CD4-positive, CD25-positive, alpha-beta regulatory T cell (primary cell): ENCODE results near the gene ZNF593. TPM values are rescaled to one million over a fixed set of nuclear protein-coding genes. Genes with fewer than 3 reads are reported as not detected.

Source experiments
- ATAC-seq, 2 donors: fragments of 150-1000 bp; cut with Tn5 transposase; one replicate each; pipeline ENCODE4 v1.10.0; 2021; ENCODE audit warnings: low read depth in 2 of 2, moderate number of reproducible peaks in 2 of 2, moderate library complexity in 1 of 2
- DNase-seq, 3 donors: peaks; one replicate each; pipeline versions ENCODE4 v3.0.0 to v3.0.0-alpha.2; 2012 to 2022; ENCODE audit warnings: mixed read lengths in 1 of 3
- H3K27ac ChIP-seq: one replicate; pipeline ENCODE4 v1.7.0; 2013; ENCODE audit warnings: mild to moderate bottlenecking, low read length; ENCODE audit not compliant: insufficient read depth, poor library complexity, severe bottlenecking
- H3K27me3 ChIP-seq: one replicate; pipeline ENCODE4 v1.7.0; 2013; ENCODE audit warnings: low read length; ENCODE audit not compliant: control insufficient read depth, insufficient read depth
- H3K36me3 ChIP-seq: one replicate; pipeline ENCODE4 v1.7.0; 2013; ENCODE audit warnings: mild to moderate bottlenecking, low read length, moderate library complexity; ENCODE audit not compliant: control insufficient read depth, insufficient read depth
- H3K4me1 ChIP-seq: 2 replicates; pipeline ENCODE4 v1.7.0; 2013; ENCODE audit warnings: mild to moderate bottlenecking, low read length; ENCODE audit not compliant: insufficient read depth, control insufficient read depth, poor library complexity, severe bottlenecking
- H3K4me3 ChIP-seq: one replicate; pipeline ENCODE4 v1.7.0; 2013; ENCODE audit warnings: low read depth, mild to moderate bottlenecking, low read length, moderate library complexity
- H3K9me3 ChIP-seq, 2 experiments: 1 replicate in 1 of 2; 2 replicates in 1 of 2; pipeline ENCODE4 v1.7.0; 2013; ENCODE audit warnings: low read length in 2 of 2, mild to moderate bottlenecking in 1 of 2, moderate library complexity in 1 of 2; ENCODE audit not compliant: control insufficient read depth in 2 of 2
- H3K27ac Mint-ChIP-seq, 3 donors: one replicate each; pipeline ENCODE4 v1.8.0; 2020 to 2022; ENCODE audit warnings: mild to moderate bottlenecking in 3 of 3, mixed read lengths in 3 of 3, moderate library complexity in 2 of 3
- H3K27me3 Mint-ChIP-seq: one replicate; pipeline ENCODE4 v1.8.0; 2022; ENCODE audit warnings: mild to moderate bottlenecking, mixed read lengths
- H3K36me3 Mint-ChIP-seq: one replicate; pipeline ENCODE4 v1.8.0; 2020; ENCODE audit warnings: mixed read lengths
- H3K4me1 Mint-ChIP-seq, 4 donors: one replicate each; pipeline ENCODE4 v1.8.0; 2020 to 2022; ENCODE audit warnings: mixed read lengths in 4 of 4, mild to moderate bottlenecking in 1 of 4
- H3K4me3 Mint-ChIP-seq, 4 donors: one replicate each; pipeline ENCODE4 v1.8.0; 2020 to 2022; ENCODE audit warnings: mild to moderate bottlenecking in 4 of 4, mixed read lengths in 4 of 4, moderate library complexity in 3 of 4
- H3K9me3 Mint-ChIP-seq, 7 donors: one replicate each; pipeline ENCODE4 v1.8.0; 2020 to 2022; ENCODE audit warnings: mixed read lengths in 7 of 7, mild to moderate bottlenecking in 3 of 7, moderate library complexity in 2 of 7
- polyA plus RNA-seq, 4 donors: library from polyadenylated mRNA; unstranded; fragments of 300-500 nt; fragmentation: Illumina TruSeq; gene quantifications; one replicate each; pipeline ENCODE4 v1.2.3, GENCODE V29; 2021
- total RNA-seq: library from RNA; stranded (reverse); gene quantifications from one replicate; pipeline ENCODE4 v1.2.3, GENCODE V29; 2022

ZNF593 gene
- total and polyA plus RNA-seq, 5 donors from 2014 or later = 16.8 to 65.6 (median 46.1) TPM

GRCh38 chr1:26210147-26210870 is 40.6 kb downstream of the ZNF593 start:
- Mint-ChIP-seq H3K27ac (peak overlapping the region in 1 of 3 donors; percentile 20), H3K36me3 (no peaks in the 10 kb centered on the region), H3K4me1 (no peaks in the 10 kb centered on the region), H3K27me3 (peaks cover 5% of the 10 kb centered on the region), H3K4me3 (no peak overlapping the region), H3K9me3 (no peaks in the 10 kb centered on the region)
- Histone ChIP-seq H3K27me3 (no peaks in the 10 kb centered on the region), H3K9me3 (no peaks in the 10 kb centered on the region), H3K36me3 (no peaks in the 10 kb centered on the region), H3K27ac (no peak overlapping the region), H3K4me3 (no peak overlapping the region), H3K4me1 (no peaks in the 10 kb centered on the region)
- ATAC-seq (no peak), DNase-seq (no peak)

- Histone ChIP-seq H3K4me1 (no peaks in the 10 kb centered on the region), H3K27ac (no peak overlapping the region), H3K27me3 (no peaks in the 10 kb centered on the region), H3K36me3 (no peaks in the 10 kb centered on the region), H3K9me3 (no peaks in the 10 kb centered on the region), H3K4me3 (no peak overlapping the region)
- Mint-ChIP-seq H3K27me3 (peaks cover 10% of the 10 kb centered on the region), H3K36me3 (no peaks in the 10 kb centered on the region), H3K9me3 (no peaks in the 10 kb centered on the region), H3K4me1 (no peaks in the 10 kb centered on the region), H3K27ac (peak overlapping the region in 1 of 3 donors; percentile 43), H3K4me3 (no peak overlapping the region)
- ATAC-seq (no peak), DNase-seq (no peak)
Observed at GRCh38 chr1:26212726-26213125, 43.0 kb downstream of the ZNF593 start.

- DNase-seq (no peak), ATAC-seq (no peak)
- H3K4me3 ChIP-seq = no peak overlapping the region
- Mint-ChIP-seq H3K27me3 (peaks cover 10% of the 10 kb centered on the region), H3K27ac (no peak overlapping the region), H3K9me3 (no peaks in the 10 kb centered on the region), H3K4me1 (no peaks in the 10 kb centered on the region), H3K4me3 (no peak overlapping the region), H3K36me3 (no peaks in the 10 kb centered on the region)
- H3K9me3 ChIP-seq = no peaks in the 10 kb centered on the region
- H3K4me1 ChIP-seq = no peaks in the 10 kb centered on the region
- no peaks in the 10 kb centered on the region for H3K27me3 ChIP-seq
- no peaks in the 10 kb centered on the region for H3K36me3 ChIP-seq
- H3K27ac ChIP-seq = no peak overlapping the region
Observed at GRCh38 chr1:26213335-26213905, 43.7 kb downstream of the ZNF593 start.

GRCh38 chr1:26215246-26215645 is 45.5 kb downstream of the ZNF593 start:
- no peaks in the 10 kb centered on the region for H3K9me3 ChIP-seq
- Mint-ChIP-seq H3K27ac (peak overlapping the region in 1 of 3 donors; percentile 41), H3K9me3 (no peaks in the 10 kb centered on the region)

GRCh38 chr1:26218906-26219494 is 49.3 kb downstream of the ZNF593 start:
- DNase-seq = no peak
- Histone ChIP-seq H3K27me3 (peaks cover 3% of the 10 kb centered on the region), H3K4me1 (no peaks in the 10 kb centered on the region), H3K9me3 (no peaks in the 10 kb centered on the region), H3K4me3 (no peak overlapping the region), H3K36me3 (no peaks in the 10 kb centered on the region), H3K27ac (no peak overlapping the region)
- no peak for ATAC-seq
- H3K36me3 Mint-ChIP-seq = no peaks in the 10 kb centered on the region
- peaks cover 14% of the 10 kb centered on the region for H3K27me3 Mint-ChIP-seq
- H3K4me1 Mint-ChIP-seq = no peaks in the 10 kb centered on the region
- no peaks in the 10 kb centered on the region for H3K9me3 Mint-ChIP-seq
- no peak overlapping the region for H3K27ac Mint-ChIP-seq
- no peak overlapping the region for H3K4me3 Mint-ChIP-seq

More at GRCh38 chr1:26215246-26215645, 45.5 kb downstream of the ZNF593 start:
- Mint-ChIP-seq H3K36me3 (no peaks in the 10 kb centered on the region), H3K27me3 (peaks cover 14% of the 10 kb centered on the region), H3K4me1 (no peaks in the 10 kb centered on the region), H3K4me3 (no peak overlapping the region)
- H3K4me3 ChIP-seq = no peak overlapping the region
- ATAC-seq (no peak), DNase-seq (no peak)
- H3K4me1 ChIP-seq = no peaks in the 10 kb centered on the region
- H3K27me3 ChIP-seq = no peaks in the 10 kb centered on the region
- no peaks in the 10 kb centered on the region for H3K36me3 ChIP-seq
- no peak overlapping the region for H3K27ac ChIP-seq

Other genes with a start within 250 kb of the ZNF593 start
- 10.7 TPM for gene PAFAH2, start 171.8 kb upstream of the ZNF593 start, total RNA-seq
- gene PAFAH2, start 171.8 kb upstream of the ZNF593 start, polyA plus RNA-seq = 10 to 100 TPM; 12.4 to 26.3 (median 17.7) TPM
- not detected for gene EXTL1, start 148.1 kb upstream of the ZNF593 start, total RNA-seq
- under 1 TPM in 1 of 4 donors, not detected in 3; 0.22 TPM for gene EXTL1, start 148.1 kb upstream of the ZNF593 start, polyA plus RNA-seq
- gene SLC30A2, start 123.8 kb upstream of the ZNF593 start, total RNA-seq = not detected
- gene SLC30A2, start 123.8 kb upstream of the ZNF593 start, polyA plus RNA-seq = under 1 TPM in 1 of 4 donors, not detected in 3; 0.07 TPM
- not detected for gene TRIM63, start 102.3 kb upstream of the ZNF593 start, total RNA-seq
- gene TRIM63, start 102.3 kb upstream of the ZNF593 start, polyA plus RNA-seq = not detected
- gene PDIK1L, start 58.1 kb upstream of the ZNF593 start, total RNA-seq = 11.1 TPM
- gene PDIK1L, start 58.1 kb upstream of the ZNF593 start, polyA plus RNA-seq = 1 to 10 TPM; 5.1 to 9.2 (median 6.5) TPM
- gene FAM110D, start 10.8 kb upstream of the ZNF593 start, total RNA-seq = not detected
- not detected for gene FAM110D, start 10.8 kb upstream of the ZNF593 start, polyA plus RNA-seq
- not detected for gene C1orf232, start 945 bp upstream of the ZNF593 start, total RNA-seq
- gene C1orf232, start 945 bp upstream of the ZNF593 start, polyA plus RNA-seq = not detected
- gene ZNF593OS, start 1.9 kb downstream of the ZNF593 start, total RNA-seq = not detected
- 1 to 10 TPM in 2 of 4 donors, under 1 TPM in 1, not detected in 1; 0.53 to 1.3 (median 1.1) TPM for gene ZNF593OS, start 1.9 kb downstream of the ZNF593 start, polyA plus RNA-seq
- 7.0 TPM for gene CNKSR1, start 7.6 kb downstream of the ZNF593 start, total RNA-seq
- 1 to 10 TPM in 3 of 4 donors, under 1 TPM in 1; 0.53 to 2.9 (median 2.1) TPM for gene CNKSR1, start 7.6 kb downstream of the ZNF593 start, polyA plus RNA-seq
- gene CATSPER4, start 20.7 kb downstream of the ZNF593 start, total RNA-seq = not detected
- not detected for gene CATSPER4, start 20.7 kb downstream of the ZNF593 start, polyA plus RNA-seq
- gene CEP85, start 64.3 kb downstream of the ZNF593 start, total RNA-seq = 18.0 TPM
- 1 to 10 TPM; 6.5 to 9.8 (median 7.7) TPM for gene CEP85, start 64.3 kb downstream of the ZNF593 start, polyA plus RNA-seq
- 404 TPM for gene SH3BGRL3, start 110.2 kb downstream of the ZNF593 start, total RNA-seq
- 1,000 to 10,000 TPM; 1,085 to 1,853 (median 1,299) TPM for gene SH3BGRL3, start 110.2 kb downstream of the ZNF593 start, polyA plus RNA-seq
- gene UBXN11, start 136.7 kb downstream of the ZNF593 start, total RNA-seq = 30.8 TPM
- gene UBXN11, start 136.7 kb downstream of the ZNF593 start, polyA plus RNA-seq = 10 to 100 TPM in 3 of 4 donors, 1 to 10 TPM in 1; 8.1 to 15.2 (median 11.0) TPM
- gene CD52, start 148.1 kb downstream of the ZNF593 start, total RNA-seq = 1,528 TPM
- over 10,000 TPM in 2 of 4 donors, 1,000 to 10,000 TPM in 2; 9,467 to 12,173 (median 10,919) TPM for gene CD52, start 148.1 kb downstream of the ZNF593 start, polyA plus RNA-seq
- gene CRYBG2, start 184.2 kb downstream of the ZNF593 start, total RNA-seq = 2.3 TPM
- 1 to 10 TPM in 3 of 4 donors, not detected in 1; 1.0 to 2.0 (median 1.3) TPM for gene CRYBG2, start 184.2 kb downstream of the ZNF593 start, polyA plus RNA-seq
- gene ZNF683, start 202.8 kb downstream of the ZNF593 start, total RNA-seq = not detected
- gene ZNF683, start 202.8 kb downstream of the ZNF593 start, polyA plus RNA-seq = under 1 TPM in 2 of 4 donors, not detected in 2; 0.25 to 0.55 TPM
- gene LIN28A, start 240.9 kb downstream of the ZNF593 start, total RNA-seq = not detected
- gene LIN28A, start 240.9 kb downstream of the ZNF593 start, polyA plus RNA-seq = not detected